Measurements from ENCODE around the gene KRTAP20-3. TPM values are rescaled to one million over a fixed set of nuclear protein-coding genes. Genes with fewer than 3 reads are reported as not detected.

The KRTAP20-3 gene
- not detected in 2 replicates for total RNA-seq (2014; rRNA removed; shearing (Covaris generic))

DNA sequence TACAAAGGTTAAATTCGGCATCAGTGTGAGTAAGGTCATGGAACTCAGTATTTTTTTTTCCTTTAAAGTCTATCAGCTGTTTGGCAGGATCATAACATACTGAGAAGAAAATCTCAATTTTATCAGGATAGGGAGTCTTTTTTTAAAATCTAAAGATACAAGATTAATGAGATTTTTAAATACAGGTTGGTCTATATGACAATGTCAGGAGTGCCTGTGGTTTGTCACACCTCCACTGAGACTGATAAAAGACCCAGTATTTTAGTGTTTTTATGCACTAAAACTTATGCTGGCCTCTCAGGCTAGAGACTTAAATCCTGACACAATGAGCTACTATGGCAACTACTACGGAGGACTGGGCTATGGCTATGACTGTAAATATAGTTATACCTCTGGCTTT lies at the start of gene KRTAP20-3:
KRTAP20-3 (plus strand) TSS at position 301 of the 400 bp plus-strand sequence.
- DNase-seq (ENCODE audit: low read depth): no peak

DNA sequence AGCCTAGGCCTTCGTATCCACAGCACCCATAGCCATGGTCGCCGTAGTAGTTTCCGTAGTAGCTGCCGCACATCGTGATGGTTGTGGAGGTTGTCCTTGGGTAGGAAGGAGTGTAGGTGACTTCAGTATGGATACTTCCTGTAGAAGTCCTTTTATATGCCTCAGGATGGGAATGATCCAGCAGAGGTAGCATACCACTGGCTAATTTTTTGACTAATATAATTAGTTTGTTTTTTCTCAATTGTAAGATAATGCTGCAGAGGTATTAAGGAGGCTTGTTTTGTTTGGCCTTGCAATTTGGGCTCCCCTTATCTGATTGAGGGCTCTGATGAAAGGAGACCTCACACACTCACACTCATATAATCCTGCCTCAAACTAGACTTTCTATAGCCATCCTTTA lies 43.9 kb upstream of the KRTAP20-3 start, which contains the start of gene KRTAP6-2:
KRTAP6-2 (minus strand) TSS at position 101 of the 400 bp plus-strand sequence; CDS start at position 73, 28 bp downstream.
- DNase-seq (ENCODE audit: low read depth): no peak

- no peak for DNase-seq (ENCODE audit: low read depth)
These were observed 41.9 kb upstream of the KRTAP20-3 start, which contains the start of gene KRTAP22-1 for GRCh38 chr21:30600787-30601186. Gene KRTAP22-1 (plus strand): TSS chr21:30601087.

GRCh38 chr21:30605968-30606367 lies 36.7 kb upstream of the KRTAP20-3 start:
- no peak for DNase-seq (ENCODE audit: low read depth)

- no peak for DNase-seq (ENCODE audit: low read depth)
These were observed 30.5 kb upstream of the KRTAP20-3 start for GRCh38 chr21:30612132-30612531.

GRCh38 chr21:30613836-30614235 lies 28.8 kb upstream of the KRTAP20-3 start, which contains the start of gene KRTAP6-1:
Gene KRTAP6-1 (minus strand): TSS chr21:30613930. CDS start chr21:30613904, 26 bp downstream.
- DNase-seq (ENCODE audit: low read depth): no peak

GRCh38 chr21:30615199-30615598 lies 27.5 kb upstream of the KRTAP20-3 start:
- no peak for DNase-seq (ENCODE audit: low read depth)

DNA sequence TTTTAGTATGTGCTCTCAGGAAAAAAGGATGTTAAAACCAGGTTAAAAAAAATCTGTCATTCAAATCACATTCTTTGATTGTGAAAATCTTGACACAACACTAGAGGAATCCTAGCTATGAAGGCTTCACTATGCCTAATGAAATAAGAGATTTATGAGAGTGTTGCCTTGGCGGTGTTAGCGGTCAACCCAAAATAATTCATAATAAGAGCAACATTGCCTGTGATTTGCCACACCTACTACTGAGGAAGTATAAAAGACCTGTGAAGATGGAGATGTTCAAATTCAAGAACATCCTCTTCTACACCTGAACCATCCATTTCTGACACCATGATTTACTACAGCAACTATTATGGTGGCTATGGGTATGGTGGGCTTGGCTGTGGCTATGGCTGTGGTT lies 26.5 kb upstream of the KRTAP20-3 start, which contains the start of gene KRTAP20-1:
KRTAP20-1 (plus strand) TSS at position 301 of the 400 bp plus-strand sequence; CDS start at position 331, 30 bp downstream.
- no peak for DNase-seq (ENCODE audit: low read depth)

GRCh38 chr21:30620080-30620479 lies 22.6 kb upstream of the KRTAP20-3 start:
- no peak for DNase-seq (ENCODE audit: low read depth)

- DNase-seq (ENCODE audit: low read depth): no peak
These were observed 22.1 kb upstream of the KRTAP20-3 start, which contains the start of gene KRTAP20-4 for GRCh38 chr21:30620522-30620921. Gene KRTAP20-4 (plus strand): TSS chr21:30620627.

DNA sequence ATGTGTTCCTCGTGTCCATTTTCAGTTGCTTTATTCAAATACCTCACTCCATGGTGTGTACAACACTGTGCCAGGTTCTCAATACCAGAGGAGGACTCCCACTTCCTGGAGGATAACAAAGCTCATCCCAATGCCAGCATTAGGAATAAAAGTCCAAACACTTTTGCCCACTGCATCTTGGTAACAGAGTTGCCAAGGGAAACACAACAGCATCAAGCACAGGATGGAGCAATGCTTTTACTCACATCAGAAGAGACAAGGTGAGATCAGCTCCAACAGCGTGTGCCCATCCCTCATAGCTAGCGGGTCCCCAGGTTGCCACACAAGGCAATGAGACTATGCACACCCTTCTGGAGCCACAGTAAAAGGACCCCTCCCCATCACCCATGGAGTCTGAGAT lies 19.3 kb upstream of the KRTAP20-3 start:
- DNase-seq (ENCODE audit: low read depth): no peak

GRCh38 chr21:30625449-30626165 lies 17.1 kb upstream of the KRTAP20-3 start:
- DNase-seq (ENCODE audit: low read depth): no peak

DNA sequence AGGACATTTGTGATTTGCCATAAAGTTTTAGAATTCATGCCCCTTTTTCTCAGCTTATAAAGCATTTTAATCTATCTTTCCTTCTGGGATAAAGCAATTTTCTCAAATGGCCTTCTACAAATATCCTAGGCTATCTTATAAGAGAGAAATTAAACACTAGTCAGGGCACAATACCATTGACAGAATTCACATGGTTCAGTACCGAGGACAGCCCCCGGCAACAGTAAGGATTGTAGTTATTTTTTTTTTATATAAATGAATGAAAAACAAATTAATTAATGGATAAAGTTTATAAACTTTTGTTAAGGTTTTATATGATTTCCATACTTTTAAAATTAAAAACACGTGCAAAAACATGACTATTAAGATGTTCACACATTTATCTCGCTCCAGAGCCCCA lies 14.6 kb upstream of the KRTAP20-3 start:
- no peak for DNase-seq (ENCODE audit: low read depth)

DNA sequence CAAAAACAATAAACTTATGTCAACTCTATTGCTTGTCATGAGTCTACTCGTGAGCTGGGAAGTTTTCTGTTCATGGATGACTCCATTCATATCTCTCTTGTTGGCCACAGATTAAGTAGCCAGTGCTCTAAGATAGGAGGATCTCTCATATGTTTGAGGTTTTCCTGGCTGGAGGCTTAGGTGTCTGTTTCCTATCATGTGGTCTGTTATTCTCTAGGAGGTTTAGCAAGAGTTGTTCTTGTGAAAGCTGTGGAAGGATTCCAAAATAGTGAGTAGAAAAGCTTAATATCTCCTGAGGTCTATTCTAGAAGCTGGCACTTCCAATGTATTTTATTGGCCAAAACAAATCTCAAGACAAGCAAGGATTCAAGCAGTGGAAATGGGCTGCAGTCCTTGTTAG lies 13.5 kb upstream of the KRTAP20-3 start:
- DNase-seq (ENCODE audit: low read depth): no peak

- no peak for DNase-seq (ENCODE audit: low read depth)
These were observed 7.8 kb upstream of the KRTAP20-3 start, which contains the start of gene KRTAP20-2 for GRCh38 chr21:30634906-30635305. Gene KRTAP20-2 (plus strand): TSS chr21:30635206. CDS start chr21:30635264, 58 bp downstream.

DNA sequence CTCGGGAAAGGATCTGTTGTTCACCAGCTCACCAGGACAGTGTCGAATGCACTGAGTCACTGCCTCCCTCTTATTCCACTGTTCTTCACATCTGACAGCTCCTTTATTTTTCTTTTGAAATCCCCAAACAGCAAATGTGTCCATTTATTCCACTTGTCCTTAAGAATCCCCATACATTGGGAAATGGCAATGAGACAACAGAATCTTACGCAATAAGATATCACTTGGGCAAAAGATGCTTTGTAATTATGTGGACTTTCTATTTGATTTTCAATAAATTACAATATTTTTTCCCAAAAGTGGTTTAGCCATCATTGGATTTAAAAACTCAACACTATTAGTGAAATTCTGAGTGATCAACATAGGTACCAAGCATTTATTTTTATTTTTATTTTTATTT lies 4.0 kb upstream of the KRTAP20-3 start:
- no peak for DNase-seq (ENCODE audit: low read depth)

DNA sequence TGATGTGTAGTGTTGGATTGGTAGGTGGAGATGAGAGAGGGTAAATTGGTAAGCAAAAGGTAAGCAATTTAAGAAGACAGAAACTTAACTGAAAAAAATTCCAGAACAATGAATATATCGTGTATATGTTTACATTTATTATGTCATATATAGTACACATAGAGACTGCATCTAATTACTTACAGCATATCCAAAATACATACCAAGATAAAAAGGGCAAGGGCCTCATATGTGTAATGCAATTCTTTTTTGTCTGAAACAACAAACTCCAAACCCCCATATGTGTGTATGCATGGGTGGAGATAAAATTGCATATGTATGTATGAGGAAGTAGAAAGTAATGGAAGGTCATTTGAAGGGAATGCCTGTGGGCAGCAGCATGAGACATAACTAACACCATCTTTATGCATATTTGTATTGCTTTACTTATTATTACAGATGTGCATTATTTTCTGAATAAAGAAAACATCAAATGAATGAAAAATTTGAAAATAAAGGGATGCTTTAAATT lies 4.3 kb downstream of the KRTAP20-3 start:
- DNase-seq (ENCODE audit: low read depth): no peak

- no peak for DNase-seq (ENCODE audit: low read depth)
These were observed 10.2 kb downstream of the KRTAP20-3 start for GRCh38 chr21:30652891-30653290.

- DNase-seq (ENCODE audit: low read depth): no peak
These were observed 26.1 kb downstream of the KRTAP20-3 start for GRCh38 chr21:30668776-30669175.

GRCh38 chr21:30672985-30673650 lies 30.5 kb downstream of the KRTAP20-3 start:
- no peak for DNase-seq (ENCODE audit: low read depth)

DNA sequence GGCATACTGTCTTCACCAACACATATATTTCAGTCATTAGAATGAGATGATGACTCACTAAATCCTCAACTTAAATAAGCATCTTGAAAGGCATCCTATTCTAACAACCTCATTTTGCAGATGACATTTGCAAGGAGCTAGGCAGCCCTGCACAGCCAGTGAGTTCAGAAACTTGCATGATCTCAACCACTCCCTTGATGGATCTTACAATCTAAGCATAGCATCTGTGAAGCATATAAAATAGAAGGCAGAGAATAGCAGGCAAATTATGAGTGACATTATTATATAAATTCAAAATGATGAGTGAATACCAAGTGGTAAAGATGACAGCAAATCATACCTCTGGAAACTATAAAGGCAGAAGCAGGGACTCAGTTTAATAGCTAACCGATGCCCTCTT lies 31.6 kb downstream of the KRTAP20-3 start:
- DNase-seq (ENCODE audit: low read depth): no peak

DNA sequence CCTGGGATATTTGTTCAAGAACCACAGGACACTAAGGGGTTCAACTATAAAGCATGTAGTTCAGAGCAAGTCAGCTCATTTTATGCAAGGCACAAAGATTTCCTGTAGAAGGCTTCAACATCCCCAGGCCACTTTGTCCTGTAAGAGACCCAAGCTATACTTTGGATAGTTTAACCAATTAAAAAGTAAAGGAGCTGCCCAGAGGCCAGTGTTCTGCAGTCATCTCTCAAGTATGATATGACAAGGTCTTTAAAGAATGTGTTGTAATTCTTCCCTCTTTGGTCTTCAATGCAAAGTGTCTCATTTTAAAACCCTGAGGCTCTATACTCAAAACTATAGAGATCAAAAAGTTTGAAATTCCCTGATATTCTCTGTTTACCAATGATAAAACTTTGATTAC lies 34.1 kb downstream of the KRTAP20-3 start:
- peak; percentile 1 for DNase-seq (ENCODE audit: low read depth)
